MM.1S (cell line): Measurements from ENCODE around the gene KDM7A.

Source experiments
- CTCF ChIP-seq: fragments of 300-600 bp; sonication (generic); IDR thresholded peaks from 2 replicates; pipeline ENCODE4 v1.5.1; 2016; ENCODE audit warnings: antibody characterized with exemption, low read length, mixed read lengths
- EZH2 ChIP-seq: fragments of 300-600 bp; sonication (generic); optimal IDR thresholded peaks from 2 replicates; pipeline ENCODE3; 2017; ENCODE audit warnings: low read depth, mild to moderate bottlenecking, antibody characterized with exemption, low read length, mixed read lengths
- EZH2phosphoT487 ChIP-seq: fragments of 300-600 bp; sonication (generic); IDR thresholded peaks from 2 replicates; pipeline ENCODE4 v1.6.1; 2018; ENCODE audit warnings: antibody characterized with exemption, low read length

GRCh38 chr7:140068033-140068432, 108.8 kb downstream of the KDM7A start:
- TF ChIP-seq CTCF (no peak), EZH2 (no peak), EZH2phosphoT487 (no peak)
